GM23338 (cell line): ENCODE measurements around the gene RAB8B. TPM values are rescaled to one million over a fixed set of nuclear protein-coding genes. Genes with fewer than 3 reads are reported as not detected.

ENCODE experiments used
- ATAC-seq: fragments of 200-7000 bp; cut with Tn5 transposase; 3 replicates; pipeline ENCODE4 v1.9.1; 2020
- DNase-seq: peaks from one replicate; pipeline ENCODE4 v3.0.0-alpha.2; 2015; ENCODE audit warnings: low spot score
- H2AFZ ChIP-seq: fragments of 200-600 bp; sonication (generic); 2 replicates; pipeline ENCODE4 v1.8.0; 2016; ENCODE audit warnings: antibody characterized with exemption, mild to moderate bottlenecking, moderate library complexity
- H3F3A ChIP-seq: fragments of 200-600 bp; sonication (generic); replicated peaks from 2 replicates; pipeline ENCODE4 v1.8.0; 2017; ENCODE audit warnings: antibody characterized with exemption, mixed run types, low read depth
- H3K27ac ChIP-seq: fragments of 200-600 bp; sonication (generic); 2 replicates; pipeline ENCODE4 v1.6.1; 2016; ENCODE audit warnings: low read depth
- H3K27me3 ChIP-seq: fragments of 200-600 bp; sonication (generic); 2 replicates; pipeline ENCODE4 v1.8.0; 2016; ENCODE audit warnings: mild to moderate bottlenecking, mixed run types, moderate library complexity; ENCODE audit not compliant: insufficient read depth
- H3K36me3 ChIP-seq: fragments of 200-600 bp; sonication (generic); 2 replicates; pipeline ENCODE4 v1.8.0; 2016; ENCODE audit warnings: mild to moderate bottlenecking; ENCODE audit not compliant: insufficient read depth
- H3K4me1 ChIP-seq: fragments of 200-600 bp; sonication (generic); 2 replicates; pipeline ENCODE4 v1.8.0; 2016; ENCODE audit warnings: mild to moderate bottlenecking, moderate library complexity; ENCODE audit not compliant: insufficient read depth
- H3K4me2 ChIP-seq: fragments of 200-600 bp; sonication (generic); 2 replicates; pipeline ENCODE4 v1.7.1; 2017; ENCODE audit warnings: mixed run types
- H3K4me3 ChIP-seq: fragments of 200-600 bp; sonication (generic); 2 replicates; pipeline ENCODE4 v1.6.1; 2016; ENCODE audit warnings: mixed run types
- H3K79me2 ChIP-seq: fragments of 200-600 bp; sonication (generic); replicated peaks from 2 replicates; pipeline ENCODE4 v1.8.0; 2017; ENCODE audit warnings: mild to moderate bottlenecking; ENCODE audit not compliant: insufficient read depth
- H3K9me2 ChIP-seq: fragments of 200-600 bp; sonication (generic); 2 replicates; pipeline ENCODE4 v1.8.0; 2017; ENCODE audit not compliant: insufficient read depth
- H4K20me1 ChIP-seq: fragments of 200-600 bp; sonication (generic); replicated peaks from 2 replicates; pipeline ENCODE4 v1.8.0; 2017; ENCODE audit warnings: mild to moderate bottlenecking; ENCODE audit not compliant: insufficient read depth
- H3K27ac Mint-ChIP-seq: 2 replicates; pipeline ENCODE4 v1.8.0; 2020; ENCODE audit warnings: inconsistent platforms, mild to moderate bottlenecking, moderate library complexity, mixed read lengths
- H3K27me3 Mint-ChIP-seq: 3 replicates; pipeline ENCODE4 v1.8.0; 2022; ENCODE audit warnings: low read depth, mild to moderate bottlenecking, moderate library complexity, mixed read lengths, inconsistent platforms; ENCODE audit not compliant: insufficient read depth, poor library complexity
- H3K36me3 Mint-ChIP-seq: 3 replicates; pipeline ENCODE4 v1.8.0; 2021; ENCODE audit warnings: low read depth, mild to moderate bottlenecking, inconsistent platforms, moderate library complexity, mixed read lengths
- H3K4me1 Mint-ChIP-seq: 3 replicates; pipeline ENCODE4 v1.8.0; 2020; ENCODE audit warnings: mild to moderate bottlenecking, inconsistent platforms, mixed read lengths
- H3K4me3 Mint-ChIP-seq: 3 replicates; pipeline ENCODE4 v1.8.0; 2021; ENCODE audit warnings: moderate library complexity, mild to moderate bottlenecking, inconsistent platforms, mixed read lengths
- H3K9me3 Mint-ChIP-seq: 3 replicates; pipeline ENCODE4 v1.8.0; 2020; ENCODE audit warnings: moderate library complexity, mild to moderate bottlenecking, inconsistent platforms, mixed read lengths
- CREB1 ChIP-seq: fragments of 250-450 bp; sonication (Bioruptor Pico); IDR thresholded peaks from 2 replicates; pipeline ENCODE4 v1.5.0; 2020; ENCODE audit warnings: low read depth, mild to moderate bottlenecking, moderate library complexity
- CTCF ChIP-seq, 2 experiments: fragments of 200-600 bp in 1 of 2; sonication (generic) in 1 of 2; conservative IDR thresholded peaks; 2 replicates each; pipeline versions ENCODE4 v1.5.1 to v1.6.1; 2016 to 2017; ENCODE audit warnings: antibody characterized with exemption in 2 of 2, low read depth in 2 of 2, mild to moderate bottlenecking in 2 of 2, moderate library complexity in 1 of 2
- EZH2 ChIP-seq: fragments of 200-600 bp; sonication (generic); IDR thresholded peaks from one replicate; pipeline ENCODE4 v1.8.0; 2017; ENCODE audit warnings: antibody characterized with exemption, mild to moderate bottlenecking, low read depth; ENCODE audit not compliant: unreplicated experiment
- EZH2phosphoT487 ChIP-seq: fragments of 200-600 bp; sonication (generic); IDR thresholded peaks from one replicate; pipeline ENCODE4 v1.8.1; 2018; ENCODE audit warnings: antibody characterized with exemption; ENCODE audit not compliant: unreplicated experiment
- NANOG ChIP-seq: IDR thresholded peaks from 2 replicates; pipeline ENCODE4 v1.6.1; 2016; ENCODE audit warnings: antibody characterized with exemption, borderline replicate concordance
- POLR2AphosphoS5 ChIP-seq: IDR thresholded peaks from 2 replicates; pipeline ENCODE4 v1.6.1; 2016; ENCODE audit warnings: antibody characterized with exemption, low read depth
- STAT1 ChIP-seq: IDR thresholded peaks from one replicate; pipeline ENCODE4 v1.6.1; 2016; ENCODE audit warnings: antibody characterized with exemption; ENCODE audit not compliant: unreplicated experiment
- ZNF331 ChIP-seq: fragments of 250-450 bp; sonication (Bioruptor Pico); IDR thresholded peaks from 2 replicates; pipeline ENCODE4 v1.5.0; 2020; ENCODE audit warnings: low read depth, mild to moderate bottlenecking, moderate library complexity
- ZNF462 ChIP-seq: fragments of 250-450 bp; sonication (Bioruptor Pico); IDR thresholded peaks from 2 replicates; pipeline ENCODE4 v1.5.0; 2020; ENCODE audit warnings: mild to moderate bottlenecking, moderate library complexity
- polyA plus RNA-seq: library from polyadenylated mRNA; unstranded; fragments of >200 nt; fragmentation: Nextera tagmentation; extraction: Ambion mirVana; gene quantifications from 2 replicates; pipeline ENCODE4 v1.2.1, GENCODE V29; 2016
- total RNA-seq: library from RNA; depleted of rRNA; stranded (reverse); fragments of >200 nt; shearing (Covaris generic); gene quantifications from 2 replicates; pipeline ENCODE4 v1.2.3, GENCODE V29; 2014

Gene RAB8B
- total and polyA plus RNA-seq, 2 experiments from 2014 or later, result 23.2 to 41.7 TPM

GRCh38 chr15:63308947-63309346 is 119.5 kb downstream of the RAB8B start (continued):
- TF ChIP-seq CTCF (conservative IDR thresholded peaks at IDR 0.05; ENCODE audit: low read depth in 2 of 2) (no peak), POLR2AphosphoS5 (no peak), EZH2phosphoT487 (no peak), EZH2 (no peak), ZNF331 (no peak), CREB1 (CRISPR knock-in tag) (no peak)

GRCh38 chr15:63310646-63311045 is 121.2 kb downstream of the RAB8B start:
- Histone ChIP-seq H3F3A (no peaks in the 10 kb centered on the region), H3K4me3 (no peak overlapping the region), H3K36me3 (no peaks in the 10 kb centered on the region), H4K20me1 (no peaks in the 10 kb centered on the region), H3K79me2 (no peaks in the 10 kb centered on the region), H3K27me3 (no peaks in the 10 kb centered on the region), H2AFZ (no peak overlapping the region), H3K9me2 (no peaks in the 10 kb centered on the region), H3K4me2 (no peak overlapping the region), H3K27ac (no peak overlapping the region), H3K4me1 (peaks cover 42% of the 10 kb centered on the region)
- ATAC-seq (no peak), DNase-seq (no peak)
- Mint-ChIP-seq H3K9me3 (peaks cover 3% of the 10 kb centered on the region; the same call in 2 of the 3 replicates), H3K27me3 (peaks cover 2% of the 10 kb centered on the region), H3K36me3 (no peaks in the 10 kb centered on the region; the same call in 1 of the 3 replicates), H3K4me3 (no peak overlapping the region), H3K27ac (peak overlapping the region; percentile 8; the same call in 1 of the 2 replicates), H3K4me1 (peaks cover 43% of the 10 kb centered on the region)
- TF ChIP-seq ZNF462 (CRISPR knock-in tag) (no peak), STAT1 (no peak), NANOG (no peak), CREB1 (CRISPR knock-in tag) (no peak)
